NCI-H1092 (cell line): ENCODE data around the gene PTCD3.
A peak's percentile ranks its signal among the peaks of the same experiment; 100 is the strongest.

ENCODE experiments used
- DNase-seq: peaks from one replicate; lab custom pipeline; 2025; lab: John Stamatoyannopoulos, UW

PTCD3 gene

DNA sequence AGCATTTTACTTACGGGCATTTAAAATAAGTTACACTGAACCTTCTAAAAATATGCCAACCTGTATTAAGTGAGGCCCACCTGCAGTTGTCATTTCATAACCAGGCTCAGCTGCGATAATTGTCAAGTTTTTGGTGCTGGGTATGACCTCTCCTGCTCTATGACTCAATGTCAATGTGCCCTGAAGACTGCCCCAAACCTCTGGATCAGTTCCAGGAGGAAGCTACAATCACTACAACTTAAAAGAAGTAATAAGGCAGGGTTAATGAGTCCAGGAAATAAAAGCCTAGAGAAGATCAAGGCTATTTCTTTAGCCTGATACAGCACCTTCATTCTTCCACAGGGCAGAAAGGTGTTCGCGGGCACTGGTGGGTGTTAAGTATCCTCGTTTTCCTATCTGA lies 23.3 kb upstream of the PTCD3 start:
- no peak for DNase-seq

DNA sequence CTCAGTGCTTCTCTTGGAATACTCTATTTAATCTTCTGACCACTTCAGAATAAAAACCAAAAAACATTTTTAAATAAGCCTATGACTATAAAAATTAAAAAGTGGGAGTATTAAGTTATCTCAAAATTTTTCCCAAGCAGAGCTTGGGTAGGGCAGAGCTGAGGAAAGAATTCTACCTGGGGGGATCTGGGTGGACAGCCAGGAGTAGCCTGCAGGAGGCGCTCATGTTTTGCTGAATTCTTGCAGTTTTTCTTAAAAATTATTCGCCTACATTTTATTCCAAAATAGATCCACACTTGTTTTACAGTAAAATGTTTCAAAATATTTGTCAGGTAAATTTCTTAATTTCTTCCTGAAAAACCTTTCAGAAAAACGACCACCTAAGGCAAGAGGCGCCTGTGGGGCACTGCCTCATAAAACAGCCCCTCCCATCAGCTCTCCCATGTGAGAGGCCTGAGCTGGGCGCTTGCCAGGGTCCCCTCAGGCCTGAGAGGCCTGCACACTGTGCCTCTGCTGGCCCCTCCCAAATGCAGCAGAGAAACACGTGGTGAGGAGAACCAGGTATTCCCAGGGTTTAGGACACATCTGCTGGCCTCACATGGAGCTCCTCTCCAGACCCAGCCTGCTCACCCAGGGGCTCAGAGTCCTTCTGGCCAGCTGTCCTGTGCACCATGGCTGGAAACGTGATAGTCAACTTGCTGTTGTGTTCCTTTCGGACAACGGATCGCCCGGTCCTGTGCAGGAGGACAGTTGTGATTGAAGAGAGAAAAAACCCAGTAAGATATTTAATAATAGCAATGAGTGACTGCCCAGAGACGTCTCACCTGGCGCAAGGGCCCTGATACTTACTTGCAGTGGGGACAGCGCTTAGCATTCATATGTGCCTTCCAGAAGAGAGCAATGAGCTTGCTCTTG lies 17.8 kb upstream of the PTCD3 start:
- no peak for DNase-seq

- no peak for DNase-seq
These were observed 11.8 kb upstream of the PTCD3 start for GRCh38 chr2:86094229-86094628.

DNA sequence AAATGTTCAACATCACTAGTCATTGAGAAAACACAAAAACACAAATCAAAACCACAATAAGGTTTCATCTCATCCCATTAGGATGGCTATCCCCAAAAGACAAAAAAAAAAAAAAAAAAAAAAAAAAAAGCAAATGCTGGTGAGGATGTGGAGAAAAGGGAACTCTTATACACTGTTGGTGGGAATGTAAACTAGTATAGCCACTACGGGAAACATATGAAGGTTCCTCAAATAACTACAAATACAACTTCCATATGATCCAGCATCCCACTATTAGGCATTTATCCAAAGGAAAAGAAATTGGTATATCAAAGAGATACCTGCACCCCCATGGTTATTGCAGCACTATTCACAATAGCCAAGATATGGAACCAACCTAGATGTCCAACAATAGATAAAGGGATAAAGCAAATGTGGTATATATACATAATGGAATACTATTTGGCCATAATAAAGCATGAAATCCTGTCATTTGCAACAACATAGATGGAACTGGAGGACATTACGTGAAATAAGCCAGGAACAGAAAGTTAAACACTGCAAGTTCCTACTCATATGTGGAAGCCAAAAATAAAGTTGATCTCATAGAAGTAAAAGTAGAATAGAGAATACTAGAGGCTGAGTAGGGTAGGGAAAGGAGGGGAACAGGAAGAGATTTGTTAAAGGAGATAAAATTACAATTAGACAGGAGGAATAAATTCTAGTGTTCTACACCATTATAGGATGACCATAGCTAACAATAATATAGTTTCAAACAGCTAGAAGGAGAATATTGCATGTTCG lies 8.7 kb upstream of the PTCD3 start:
- DNase-seq = no peak

- no peak for DNase-seq
These were observed 8.1 kb upstream of the PTCD3 start for GRCh38 chr2:86097913-86098312.

DNA sequence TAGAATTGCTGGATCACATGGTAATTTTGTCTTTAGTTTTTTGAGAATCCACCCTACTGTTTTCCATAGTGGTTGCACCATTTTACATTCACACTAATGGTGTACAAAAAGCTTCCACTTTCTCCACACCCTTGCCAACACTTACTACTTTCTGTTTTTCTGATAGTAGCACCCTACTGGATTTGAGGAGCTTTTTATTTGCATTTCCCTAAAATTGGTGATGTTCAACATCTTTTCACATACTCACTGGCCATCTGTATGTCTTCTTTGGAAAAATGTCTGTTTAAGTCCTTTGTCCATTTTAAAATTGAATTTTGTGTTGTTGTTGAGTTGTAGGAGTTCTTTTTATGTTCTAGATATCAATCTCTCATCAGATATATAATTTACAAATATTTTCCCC lies 3.9 kb upstream of the PTCD3 start:
- no peak for DNase-seq

- DNase-seq = peak; percentile 88
These were observed 625 bp upstream of the PTCD3 start, which contains the start of gene POLR1A for GRCh38 chr2:86105252-86105968. POLR1A (minus strand) TSS chr2:86105886; CDS start chr2:86105776, 110 bp downstream.

DNA sequence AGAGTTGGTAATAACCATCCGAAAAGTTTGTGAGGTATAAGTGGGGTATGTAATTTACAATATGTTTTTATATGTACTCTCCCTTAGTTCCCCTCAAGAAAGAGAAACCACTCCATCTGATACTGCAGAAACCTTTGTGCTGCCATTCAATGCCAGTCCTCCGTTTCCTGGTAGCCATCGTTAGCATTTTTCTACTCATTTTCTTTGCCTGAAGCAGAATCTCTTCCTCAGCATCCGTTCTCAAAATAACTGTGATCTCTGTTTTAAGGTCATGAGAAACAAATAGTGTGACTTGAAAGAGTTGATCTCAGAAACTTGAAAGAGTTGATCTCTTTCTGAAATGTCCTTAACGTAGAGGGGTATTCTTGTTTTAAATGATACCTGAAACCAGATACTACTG lies 996 bp downstream of the PTCD3 start:
- DNase-seq = no peak

GRCh38 chr2:86118130-86118529 lies 12.1 kb downstream of the PTCD3 start:
- DNase-seq = no peak

GRCh38 chr2:86123328-86123925 lies 17.4 kb downstream of the PTCD3 start:
- DNase-seq = no peak

DNA sequence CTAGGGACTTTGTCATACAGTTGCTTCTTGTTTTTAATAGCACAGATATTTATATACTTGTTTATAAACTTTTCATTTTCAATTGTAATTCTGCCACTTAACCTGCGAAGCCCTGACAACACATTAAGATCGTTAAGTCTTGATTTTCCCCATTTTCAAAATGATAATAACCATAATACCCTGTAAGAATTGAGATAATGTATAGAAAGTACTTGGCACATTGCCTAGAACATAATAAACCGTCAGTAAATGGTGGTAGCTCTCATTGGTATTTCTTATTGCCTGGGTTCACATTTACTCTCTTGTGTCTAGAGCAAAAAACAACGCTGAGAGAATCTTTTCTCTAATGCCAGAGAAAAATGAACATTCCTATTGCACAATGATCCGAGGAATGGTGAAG lies 18.6 kb downstream of the PTCD3 start:
- DNase-seq = no peak

- DNase-seq = no peak
These were observed 28.7 kb downstream of the PTCD3 start for GRCh38 chr2:86134709-86135108.

DNA sequence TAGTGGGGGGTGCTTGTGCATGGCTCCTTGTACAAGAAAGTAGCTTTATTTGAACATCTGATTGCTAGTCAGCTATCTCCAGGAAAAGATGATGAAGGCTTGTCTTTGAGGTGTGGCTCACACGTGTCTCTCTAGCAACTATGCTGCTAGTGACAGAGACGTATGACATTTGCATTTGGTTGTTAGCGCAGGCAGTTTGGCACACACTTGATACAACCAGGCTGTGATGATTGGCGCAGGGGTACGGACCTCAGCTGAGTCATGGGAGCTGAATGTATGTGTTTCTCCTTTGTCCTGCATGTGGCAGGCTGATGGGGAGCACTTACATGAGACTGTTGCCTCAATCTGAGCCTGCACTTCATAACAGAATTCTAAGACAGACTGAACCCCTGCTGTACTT lies 29.6 kb downstream of the PTCD3 start:
- no peak for DNase-seq

DNA sequence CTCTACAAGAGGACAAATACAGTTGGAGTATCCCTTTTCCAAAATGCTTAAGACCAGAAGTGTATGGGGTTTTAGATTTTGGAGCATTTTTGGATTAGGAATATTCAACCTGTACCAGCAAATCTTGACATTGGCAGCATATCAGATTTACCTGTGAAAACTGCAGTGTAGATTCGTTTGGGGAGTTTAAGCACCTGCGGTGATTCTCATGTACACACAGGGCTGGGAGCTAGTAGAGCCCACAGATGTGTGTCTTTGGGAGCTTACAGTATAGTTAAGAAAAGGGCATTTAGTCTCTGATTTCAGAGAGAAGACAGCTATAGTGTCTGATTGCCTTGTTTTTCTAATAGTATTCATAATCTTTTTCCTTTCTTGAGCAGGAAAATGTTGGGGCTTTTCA lies 30.1 kb downstream of the PTCD3 start:
- DNase-seq = no peak

DNA sequence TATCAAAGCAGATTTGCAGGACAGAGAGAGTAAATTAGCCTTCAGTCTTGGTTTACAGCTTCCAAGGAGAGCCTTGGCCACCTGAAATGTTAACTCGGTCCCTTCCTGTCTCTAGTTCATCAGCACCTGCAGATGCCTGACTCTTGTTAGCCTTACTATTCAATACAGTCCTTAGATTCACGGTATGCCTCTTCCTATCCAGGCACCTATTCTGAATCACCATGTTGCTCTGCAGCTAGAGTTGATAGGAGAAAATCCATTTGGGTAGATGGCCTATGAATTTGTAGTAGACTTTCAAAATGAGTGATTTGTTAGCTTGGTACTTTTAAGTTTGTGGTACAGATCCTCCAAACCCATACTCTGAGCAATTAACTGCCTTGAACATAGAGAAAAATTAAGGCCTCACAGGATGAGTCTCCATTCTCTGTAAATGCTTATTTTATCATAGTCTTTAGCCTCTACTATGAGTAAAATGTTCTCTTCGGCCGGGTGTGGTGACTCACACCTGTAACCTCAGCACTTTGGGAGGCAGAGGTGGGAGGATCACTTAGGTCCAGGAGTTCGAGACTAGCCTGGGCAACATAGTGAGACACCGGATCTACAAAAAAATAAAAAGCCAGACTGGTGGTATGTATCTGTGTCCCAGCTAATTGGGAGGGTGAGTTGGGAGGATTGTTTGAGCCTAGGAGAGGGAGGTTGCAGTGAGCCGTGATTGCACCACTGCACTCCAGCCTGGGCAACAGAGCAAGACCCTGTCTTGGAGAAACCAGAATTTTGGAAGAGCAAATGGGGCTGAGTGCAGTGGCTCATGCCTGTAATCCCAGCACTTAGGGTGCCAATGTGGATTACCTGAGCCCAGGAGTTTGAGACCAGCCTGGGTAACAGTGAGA lies 32.9 kb downstream of the PTCD3 start:
- DNase-seq = no peak

- no peak for DNase-seq
These were observed 33.9 kb downstream of the PTCD3 start for GRCh38 chr2:86139981-86140380.

GRCh38 chr2:86140969-86141392 lies 34.9 kb downstream of the PTCD3 start:
- DNase-seq = no peak

GRCh38 chr2:86142436-86143257 lies 36.6 kb downstream of the PTCD3 start:
- DNase-seq = no peak

GRCh38 chr2:86143307-86143706 lies 37.3 kb downstream of the PTCD3 start:
- DNase-seq = no peak
